Esophagus squamous epithelium (tissue), 5 donors: ENCODE measurements around the gene SLC6A3. TPM values are rescaled to one million over a fixed set of nuclear protein-coding genes. Genes with fewer than 3 reads are reported as not detected.

Experiments used
- DNase-seq: peaks from one replicate; lab custom pipeline; 2025; lab: John Stamatoyannopoulos, UW
- H3K27ac ChIP-seq, 4 donors: fragments of 200-600 bp; sonication (generic); one replicate each; pipeline ENCODE4 v1.5.1; 2016 to 2019; ENCODE audit warnings: mild to moderate bottlenecking in 1 of 4
- H3K27me3 ChIP-seq, 4 donors: fragments of 200-600 bp; sonication (generic); 1 replicate in 3 of 4; 2 replicates in 1 of 4; pipeline versions ENCODE4 v1.5.1 to v1.6.0; 2017 to 2021; ENCODE audit warnings: antibody characterized with exemption in 1 of 4
- H3K36me3 ChIP-seq, 3 donors: fragments of 200-600 bp; sonication (generic); one replicate each; pipeline ENCODE4 v1.5.1; 2016 to 2019
- H3K4me1 ChIP-seq, 3 donors: fragments of 200-600 bp; sonication (generic); one replicate each; pipeline ENCODE4 v1.5.1; 2017 to 2019
- H3K4me3 ChIP-seq, 4 donors: fragments of 200-600 bp; sonication (generic); 1 replicate in 3 of 4; 2 replicates in 1 of 4; pipeline ENCODE4 v1.5.1; 2016 to 2019; ENCODE audit warnings: mild to moderate bottlenecking in 2 of 4, moderate library complexity in 1 of 4
- H3K9me3 ChIP-seq, 3 donors: fragments of 200-600 bp; sonication (generic); one replicate each; pipeline ENCODE4 v1.5.1; 2016 to 2019
- POLR2A ChIP-seq, 4 donors: fragments of 450-650 bp; IDR thresholded peaks; one replicate each; pipeline ENCODE4 v1.6.1; 2017; ENCODE audit warnings: antibody characterized with exemption in 4 of 4, mild to moderate bottlenecking in 4 of 4, moderate library complexity in 3 of 4
- WGBS, 2 donors: methylation state at CpG; one replicate each; pipeline ENCODE4 v1.1.5; 2018; 5-methylcytosine and 5-hydroxymethylcytosine counted together
- intact Hi-C: fragments of 100-400 bp; cut with DNase I; formaldehyde crosslinking; loops from one replicate; pipeline ENCODE4 v1.15.0; 2022
- total RNA-seq, 4 donors: library from RNA; depleted of rRNA; stranded (reverse); fragments of >200 nt; gene quantifications; one replicate each; pipeline ENCODE4 v1.1.0, GENCODE V29; 2016
- TF ChIP-seq, protein P1 (sequence below), 6 experiments: fragments of 450-650 bp in 4 of 6; fragments of 200-600 bp in 2 of 6; sonication (generic) in 2 of 6; IDR thresholded peaks; one replicate each; pipeline ENCODE4 v1.5.1; 2016 to 2019; ENCODE audit warnings: antibody characterized with exemption in 6 of 6, mild to moderate bottlenecking in 4 of 6, moderate library complexity in 4 of 6
- donor health status: DM: yes; HTN: yes; CAD: no.

Gene SLC6A3
- total RNA-seq, 4 donors from 2014 or later, result 0.19 TPM; not detected in 3

DNA sequence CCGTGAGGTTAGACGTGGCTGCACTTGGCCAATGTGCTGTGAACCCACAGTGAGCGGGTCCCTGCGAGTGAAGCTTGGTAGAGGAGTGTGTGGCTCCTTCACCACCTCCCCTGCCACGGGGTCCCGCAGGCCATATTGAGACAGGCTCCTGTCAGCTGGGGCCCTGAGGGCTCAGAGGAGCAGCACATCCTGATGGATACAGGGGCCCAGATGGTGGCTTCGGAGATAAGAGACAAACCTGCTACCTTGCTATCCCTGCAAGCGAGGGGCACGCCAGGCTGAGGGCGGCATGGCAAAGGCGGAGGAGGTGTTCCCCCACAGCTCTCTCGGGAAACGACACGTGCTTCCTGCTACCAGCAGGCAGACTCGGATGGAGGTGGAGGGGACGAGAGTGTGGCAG is 33.1 kb downstream of the SLC6A3 start:
- intact Hi-C loops, result no loop called here
- Histone ChIP-seq H3K27me3 (peaks cover 0 to 68% (median 0%) of the 10 kb centered on the region in 4 donors), H3K36me3 (no peaks in the 10 kb centered on the region), H3K27ac (no peak overlapping the region), H3K4me3 (no peak overlapping the region), H3K4me1 (no peaks in the 10 kb centered on the region), H3K9me3 (no peaks in the 10 kb centered on the region)
- DNase-seq, result no peak
- 47 to 51% methylated on average over 11 to 16 of the region's 16 CpGs for WGBS, 2 donors
- TF ChIP-seq POLR2A (IDR thresholded peaks at IDR 0.05), result no peak
- TF ChIP-seq, protein P1, sequence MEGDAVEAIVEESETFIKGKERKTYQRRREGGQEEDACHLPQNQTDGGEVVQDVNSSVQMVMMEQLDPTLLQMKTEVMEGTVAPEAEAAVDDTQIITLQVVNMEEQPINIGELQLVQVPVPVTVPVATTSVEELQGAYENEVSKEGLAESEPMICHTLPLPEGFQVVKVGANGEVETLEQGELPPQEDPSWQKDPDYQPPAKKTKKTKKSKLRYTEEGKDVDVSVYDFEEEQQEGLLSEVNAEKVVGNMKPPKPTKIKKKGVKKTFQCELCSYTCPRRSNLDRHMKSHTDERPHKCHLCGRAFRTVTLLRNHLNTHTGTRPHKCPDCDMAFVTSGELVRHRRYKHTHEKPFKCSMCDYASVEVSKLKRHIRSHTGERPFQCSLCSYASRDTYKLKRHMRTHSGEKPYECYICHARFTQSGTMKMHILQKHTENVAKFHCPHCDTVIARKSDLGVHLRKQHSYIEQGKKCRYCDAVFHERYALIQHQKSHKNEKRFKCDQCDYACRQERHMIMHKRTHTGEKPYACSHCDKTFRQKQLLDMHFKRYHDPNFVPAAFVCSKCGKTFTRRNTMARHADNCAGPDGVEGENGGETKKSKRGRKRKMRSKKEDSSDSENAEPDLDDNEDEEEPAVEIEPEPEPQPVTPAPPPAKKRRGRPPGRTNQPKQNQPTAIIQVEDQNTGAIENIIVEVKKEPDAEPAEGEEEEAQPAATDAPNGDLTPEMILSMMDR (IDR thresholded peaks at IDR 0.05), result no peak

DNA sequence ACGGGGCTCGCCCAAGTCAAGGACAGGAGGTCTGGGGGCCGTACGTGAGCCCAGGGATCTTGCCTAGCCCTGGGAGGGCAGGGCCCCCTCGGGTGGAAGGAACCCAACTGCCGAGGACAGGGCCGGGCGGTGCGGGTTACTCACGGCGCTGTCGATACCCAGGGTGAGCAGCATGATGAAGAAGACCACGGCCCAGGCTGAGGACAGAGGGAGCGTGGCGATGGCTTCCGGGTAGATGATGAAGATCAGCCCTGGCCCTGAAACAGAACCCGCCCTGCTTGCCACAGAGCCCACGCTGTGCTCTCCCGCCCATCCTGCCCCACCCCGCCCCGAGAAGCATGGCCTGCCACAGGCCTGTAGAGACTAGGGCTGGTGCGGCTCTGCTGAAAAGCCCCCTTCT is 34.1 kb downstream of the SLC6A3 start:
- WGBS, 2 donors, result 62% methylated on average over 2 of the region's 22 CpGs; no CpG with 5 or more reads in 1 of the 2 donors
- intact Hi-C loops, result no loop called here
- no peak for DNase-seq
- H3K9me3 ChIP-seq, result no peaks in the 10 kb centered on the region
- peaks cover 0 to 69% (median 0%) of the 10 kb centered on the region in 4 donors for H3K27me3 ChIP-seq
- no peak overlapping the region for H3K4me3 ChIP-seq
- H3K27ac ChIP-seq, result no peak overlapping the region
- H3K4me1 ChIP-seq, result no peaks in the 10 kb centered on the region
- TF ChIP-seq, protein P1 (IDR thresholded peaks at IDR 0.05), result no peak
- TF ChIP-seq POLR2A (IDR thresholded peaks at IDR 0.05), result no peak
- H3K36me3 ChIP-seq, result no peaks in the 10 kb centered on the region

DNA sequence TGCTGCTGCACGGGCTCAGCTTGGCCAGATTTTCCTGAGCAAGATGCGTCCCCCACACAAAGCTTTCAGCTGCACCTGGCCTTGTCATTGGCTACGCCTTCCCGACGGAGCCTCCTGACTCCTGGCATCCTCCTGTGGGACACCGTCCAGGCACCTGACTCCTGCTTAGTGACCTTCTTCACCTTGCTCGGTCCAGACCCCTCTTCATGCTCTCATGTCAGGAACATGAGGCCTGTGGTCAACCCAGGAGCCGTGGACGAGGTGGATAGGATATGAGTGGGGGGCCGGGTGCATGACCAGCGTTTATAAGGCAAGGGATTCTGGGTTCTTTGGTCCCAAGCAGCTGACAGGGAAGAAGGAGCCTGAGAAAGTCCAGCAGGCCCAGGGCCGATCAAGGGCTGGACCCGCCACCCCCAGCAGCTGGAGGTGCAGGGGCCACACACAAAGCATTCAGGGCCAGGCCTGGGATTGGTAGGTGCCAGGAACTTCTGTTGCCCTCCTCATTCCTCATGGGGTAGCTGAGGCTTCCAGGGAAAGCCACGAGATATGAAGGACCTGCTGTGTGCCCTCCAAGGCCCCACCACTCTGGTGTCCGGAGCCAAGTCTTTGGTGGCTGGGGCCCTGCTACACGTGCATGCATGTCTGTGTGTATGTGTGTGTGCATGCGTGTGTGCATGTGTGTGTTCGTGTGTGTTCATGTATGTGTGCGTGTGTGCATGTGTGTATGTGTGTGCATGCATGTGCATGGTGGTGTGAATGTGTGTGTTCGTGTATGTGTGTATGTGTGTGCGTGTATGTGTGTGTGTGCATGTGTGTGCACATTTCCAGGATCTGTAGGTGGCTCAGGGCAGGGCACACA is 34.9 kb downstream of the SLC6A3 start:
- Histone ChIP-seq H3K9me3 (no peaks in the 10 kb centered on the region), H3K27me3 (peaks cover 0 to 69% (median 0%) of the 10 kb centered on the region in 4 donors), H3K36me3 (no peaks in the 10 kb centered on the region), H3K4me3 (no peak overlapping the region), H3K4me1 (no peaks in the 10 kb centered on the region), H3K27ac (no peak overlapping the region)
- intact Hi-C loops, result no loop called here
- TF ChIP-seq, protein P1 (IDR thresholded peaks at IDR 0.05), result no peak
- no peak for TF ChIP-seq POLR2A (IDR thresholded peaks at IDR 0.05)
- no peak for DNase-seq
- 78 to 79% methylated on average over 9 to 15 of the region's 21 CpGs for WGBS, 2 donors

DNA sequence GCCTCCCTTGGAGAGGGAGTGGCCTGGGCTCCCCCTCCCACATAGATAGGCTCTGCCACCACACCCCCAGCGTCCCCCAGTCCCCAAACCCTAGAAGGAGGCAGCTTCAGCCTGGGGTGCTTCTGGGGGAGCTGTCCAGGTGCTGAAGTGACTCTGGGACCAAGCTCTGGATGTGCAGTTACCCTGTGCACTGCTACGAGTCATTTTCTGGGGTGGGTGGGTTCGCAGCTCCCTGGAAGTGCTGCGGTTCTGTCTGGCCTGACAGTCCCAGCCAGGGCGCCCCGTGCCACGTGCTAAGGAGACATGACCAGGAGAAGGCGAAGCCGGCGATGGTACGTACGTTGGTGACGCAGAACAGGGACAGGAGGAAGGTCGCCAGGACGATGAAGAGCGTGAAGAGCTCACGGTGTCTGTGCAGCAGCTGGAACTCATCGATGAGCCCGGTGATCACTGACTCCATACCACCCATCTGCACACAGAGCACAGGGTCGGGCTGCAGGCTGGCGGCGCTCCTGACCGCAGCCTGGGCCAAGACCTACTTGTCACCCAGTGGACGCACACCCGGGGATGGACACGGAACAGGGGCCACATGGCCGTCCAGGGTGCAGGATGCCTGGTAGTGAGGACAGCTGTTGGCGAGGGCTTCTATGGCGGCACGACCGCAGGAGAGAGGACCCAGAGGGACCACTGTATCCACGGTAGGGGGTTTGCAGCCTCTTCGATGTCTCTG is 35.7 kb downstream of the SLC6A3 start:
- no peak for TF ChIP-seq POLR2A (IDR thresholded peaks at IDR 0.05)
- TF ChIP-seq, protein P1 (IDR thresholded peaks at IDR 0.05), result no peak
- H3K36me3 ChIP-seq, result no peaks in the 10 kb centered on the region
- H3K9me3 ChIP-seq, result no peaks in the 10 kb centered on the region
- WGBS, 2 donors, result 73 to 91% methylated on average over 16 to 22 of the region's 33 CpGs
- peaks cover 0 to 69% (median 0%) of the 10 kb centered on the region in 4 donors for H3K27me3 ChIP-seq
- intact Hi-C loops, result no loop called here
- DNase-seq, result no peak
- H3K4me1 ChIP-seq, result no peaks in the 10 kb centered on the region
- no peak overlapping the region for H3K27ac ChIP-seq
- H3K4me3 ChIP-seq, result no peak overlapping the region
